Glutamatergic neuron (in vitro differentiated cells): ENCODE measurements around the gene TNFSF8. TPM values are rescaled to one million over a fixed set of nuclear protein-coding genes. Genes with fewer than 3 reads are reported as not detected.

ENCODE experiments used
- DNase-seq: peaks from one replicate; pipeline ENCODE4 v3.0.0; 2022
- H3K27ac Mint-ChIP-seq: one replicate; pipeline ENCODE4 v1.8.0; 2020; ENCODE audit warnings: mild to moderate bottlenecking, mixed read lengths, inconsistent platforms; ENCODE audit not compliant: unreplicated experiment
- H3K27me3 Mint-ChIP-seq: one replicate; pipeline ENCODE4 v1.8.0; 2020; ENCODE audit warnings: mild to moderate bottlenecking, moderate library complexity, mixed read lengths, inconsistent platforms; ENCODE audit not compliant: unreplicated experiment
- H3K36me3 Mint-ChIP-seq: one replicate; pipeline ENCODE4 v1.8.0; 2020; ENCODE audit warnings: mild to moderate bottlenecking, mixed read lengths, inconsistent platforms; ENCODE audit not compliant: unreplicated experiment
- H3K4me1 Mint-ChIP-seq: one replicate; pipeline ENCODE4 v1.8.0; 2020; ENCODE audit warnings: mild to moderate bottlenecking, low read depth, mixed read lengths, inconsistent platforms; ENCODE audit not compliant: unreplicated experiment
- H3K4me3 Mint-ChIP-seq: one replicate; pipeline ENCODE4 v1.8.0; 2020; ENCODE audit warnings: mild to moderate bottlenecking, mixed read lengths, inconsistent platforms; ENCODE audit not compliant: unreplicated experiment
- H3K9me3 Mint-ChIP-seq: one replicate; pipeline ENCODE4 v1.8.0; 2020; ENCODE audit warnings: mild to moderate bottlenecking, moderate library complexity, mixed read lengths, inconsistent platforms; ENCODE audit not compliant: unreplicated experiment
- long read RNA-seq: library from polyadenylated mRNA; unstranded; transcript quantifications from one replicate; pipeline ENCODE4 v2.0.0, GENCODE V29; 2020; ENCODE audit not compliant: unreplicated experiment
- total RNA-seq: library from RNA; stranded (reverse); fragmentation: NEBNext Ultra II Directional; extraction: Animal tissue kit (Norgen Biotek cat#: 25700); gene quantifications from one replicate; pipeline ENCODE4 v1.2.1, GENCODE V29; 2021; ENCODE audit not compliant: unreplicated experiment
- TF ChIP-seq, protein P1 (sequence below): fragments of 200-600 bp; sonication (generic); IDR thresholded peaks from one replicate; pipeline ENCODE4 v1.5.0; 2021; ENCODE audit not compliant: partially characterized antibody, unreplicated experiment

TNFSF8 gene, protein sequence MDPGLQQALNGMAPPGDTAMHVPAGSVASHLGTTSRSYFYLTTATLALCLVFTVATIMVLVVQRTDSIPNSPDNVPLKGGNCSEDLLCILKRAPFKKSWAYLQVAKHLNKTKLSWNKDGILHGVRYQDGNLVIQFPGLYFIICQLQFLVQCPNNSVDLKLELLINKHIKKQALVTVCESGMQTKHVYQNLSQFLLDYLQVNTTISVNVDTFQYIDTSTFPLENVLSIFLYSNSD
- total RNA-seq, result not detected
- long read RNA-seq, result 0 reads

DNA sequence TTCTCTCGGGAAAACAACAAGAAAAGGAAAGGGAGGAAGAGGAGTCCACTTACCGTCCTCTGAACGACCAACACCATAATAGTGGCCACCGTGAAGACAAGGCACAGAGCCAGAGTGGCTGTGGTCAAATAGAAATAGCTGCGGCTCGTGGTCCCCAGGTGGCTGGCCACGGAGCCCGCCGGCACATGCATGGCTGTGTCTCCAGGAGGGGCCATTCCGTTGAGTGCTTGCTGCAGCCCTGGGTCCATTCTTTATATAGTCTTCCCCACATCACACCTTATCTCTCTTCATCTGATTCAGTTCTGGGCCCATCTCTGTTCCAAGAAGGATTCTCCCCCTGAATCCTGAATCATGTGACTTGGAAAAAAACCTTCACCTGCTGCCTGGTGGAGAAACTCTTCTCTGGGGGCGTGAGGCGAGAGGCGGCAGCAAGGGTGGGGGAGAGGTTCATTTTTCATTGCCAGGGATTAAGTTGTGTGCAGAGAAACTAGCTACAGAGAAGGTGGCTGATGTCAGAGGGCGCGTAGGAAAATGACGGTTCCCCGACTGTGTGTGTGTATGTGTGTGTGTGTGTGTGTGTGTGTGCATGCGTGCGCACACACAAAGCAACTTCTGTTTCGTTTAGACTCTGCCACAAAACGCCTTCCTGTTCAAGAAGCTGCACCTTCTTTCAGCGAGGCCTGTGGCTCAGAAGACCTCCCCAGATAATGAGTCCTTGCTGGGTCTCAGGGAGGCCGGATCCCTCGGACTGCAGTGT, at the start of gene TNFSF8:
Gene TNFSF8 (minus strand): TSS at position 536 of the 757 bp plus-strand sequence. CDS start 288 bp downstream, at position 248.
- H3K4me3 Mint-ChIP-seq, result no peak within 1 kb of the TSS
- H3K27ac Mint-ChIP-seq, result no peak within 1 kb of the TSS
- H3K27me3 Mint-ChIP-seq, result peaks cover 9% of the 10 kb centered on the region
- DNase-seq, result no peak
- no peaks in the 10 kb centered on the region for H3K4me1 Mint-ChIP-seq
- no peaks in the 10 kb centered on the region for H3K9me3 Mint-ChIP-seq
- H3K36me3 Mint-ChIP-seq, result no peaks in the 10 kb centered on the region
- TF ChIP-seq, protein P1, sequence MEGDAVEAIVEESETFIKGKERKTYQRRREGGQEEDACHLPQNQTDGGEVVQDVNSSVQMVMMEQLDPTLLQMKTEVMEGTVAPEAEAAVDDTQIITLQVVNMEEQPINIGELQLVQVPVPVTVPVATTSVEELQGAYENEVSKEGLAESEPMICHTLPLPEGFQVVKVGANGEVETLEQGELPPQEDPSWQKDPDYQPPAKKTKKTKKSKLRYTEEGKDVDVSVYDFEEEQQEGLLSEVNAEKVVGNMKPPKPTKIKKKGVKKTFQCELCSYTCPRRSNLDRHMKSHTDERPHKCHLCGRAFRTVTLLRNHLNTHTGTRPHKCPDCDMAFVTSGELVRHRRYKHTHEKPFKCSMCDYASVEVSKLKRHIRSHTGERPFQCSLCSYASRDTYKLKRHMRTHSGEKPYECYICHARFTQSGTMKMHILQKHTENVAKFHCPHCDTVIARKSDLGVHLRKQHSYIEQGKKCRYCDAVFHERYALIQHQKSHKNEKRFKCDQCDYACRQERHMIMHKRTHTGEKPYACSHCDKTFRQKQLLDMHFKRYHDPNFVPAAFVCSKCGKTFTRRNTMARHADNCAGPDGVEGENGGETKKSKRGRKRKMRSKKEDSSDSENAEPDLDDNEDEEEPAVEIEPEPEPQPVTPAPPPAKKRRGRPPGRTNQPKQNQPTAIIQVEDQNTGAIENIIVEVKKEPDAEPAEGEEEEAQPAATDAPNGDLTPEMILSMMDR, result no peak

DNA sequence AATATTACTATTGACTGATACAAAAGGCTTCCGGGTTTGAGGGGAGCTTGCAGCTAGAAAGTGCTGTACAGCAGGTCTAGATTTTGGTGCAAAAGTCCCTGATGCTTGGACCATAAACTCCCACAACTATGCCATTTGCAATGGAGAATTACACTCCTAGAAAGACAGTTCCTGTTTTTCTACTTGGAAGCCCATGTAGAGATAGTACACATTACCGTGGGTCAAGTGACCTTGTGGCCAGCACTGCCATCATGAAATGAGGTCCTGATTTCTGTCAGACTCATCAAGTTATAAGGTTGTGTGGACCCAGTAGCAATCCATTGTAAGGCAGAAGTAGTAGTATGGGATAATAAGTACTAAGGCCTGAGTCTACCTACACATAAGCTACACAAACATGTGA, 42.8 kb upstream of the TNFSF8 start:
- TF ChIP-seq, protein P1, result no peak
- Mint-ChIP-seq H3K4me3 (no peak overlapping the region), H3K9me3 (no peaks in the 10 kb centered on the region)

DNA sequence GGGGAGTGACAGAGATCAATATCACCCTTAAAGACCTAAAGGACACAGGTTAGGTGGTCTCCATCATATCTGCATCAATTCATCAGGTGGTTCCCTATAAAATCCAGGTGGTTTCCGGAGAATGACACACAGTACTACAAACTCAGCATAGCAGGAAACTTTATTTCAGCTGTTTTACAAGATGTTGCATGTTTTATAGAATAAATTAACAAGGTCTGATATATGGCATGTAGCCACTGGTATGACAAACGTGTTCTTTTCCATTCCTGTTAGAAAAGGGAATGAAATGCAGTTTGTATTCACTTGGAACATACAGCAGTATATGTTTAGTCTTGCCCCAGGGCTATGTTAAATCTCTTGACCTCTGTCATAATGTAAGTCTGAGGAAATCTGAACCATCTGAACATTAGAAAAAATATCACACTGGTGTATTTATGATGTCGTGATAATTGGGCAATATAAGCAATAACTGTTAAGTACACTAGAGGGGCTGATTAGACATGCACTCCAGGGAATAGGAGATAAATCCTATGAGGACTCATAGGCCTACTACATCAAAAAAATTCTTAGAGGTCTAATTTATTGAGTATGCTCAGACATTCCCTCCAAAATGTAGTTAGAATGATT, 42.2 kb upstream of the TNFSF8 start:
- Mint-ChIP-seq H3K27ac (no peak overlapping the region), H3K9me3 (no peaks in the 10 kb centered on the region), H3K27me3 (no peaks in the 10 kb centered on the region), H3K4me3 (no peak overlapping the region), H3K4me1 (no peaks in the 10 kb centered on the region), H3K36me3 (no peaks in the 10 kb centered on the region)
- TF ChIP-seq, protein P1, result no peak
- DNase-seq, result no peak

More for the DNA sequence above, 42.8 kb upstream of the TNFSF8 start:
- H3K27ac Mint-ChIP-seq, result no peak overlapping the region
- H3K36me3 Mint-ChIP-seq, result no peaks in the 10 kb centered on the region
- H3K4me1 Mint-ChIP-seq, result no peaks in the 10 kb centered on the region
- no peak for DNase-seq
- H3K27me3 Mint-ChIP-seq, result no peaks in the 10 kb centered on the region

DNA sequence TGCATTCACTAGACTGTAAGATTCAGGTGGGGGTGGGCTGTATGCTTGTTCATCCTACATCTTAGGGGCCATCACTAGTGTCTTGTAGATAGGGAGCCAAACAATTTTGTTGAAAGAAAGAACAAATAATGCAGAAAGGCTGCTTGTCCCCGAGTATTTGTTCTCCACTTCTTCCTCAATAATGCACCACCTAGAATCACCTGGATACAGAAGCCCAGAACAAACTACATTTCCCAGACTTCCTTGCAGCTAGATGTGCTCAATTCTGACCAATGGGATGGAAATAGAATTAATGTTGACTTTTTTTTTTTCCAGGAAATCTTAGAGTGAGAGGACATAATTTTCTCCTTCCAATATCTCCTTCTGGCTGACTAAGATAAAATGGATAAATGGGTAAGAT, 38.9 kb upstream of the TNFSF8 start:
- no peaks in the 10 kb centered on the region for H3K27me3 Mint-ChIP-seq
- no peak overlapping the region for H3K27ac Mint-ChIP-seq
- TF ChIP-seq, protein P1, result no peak
- H3K4me3 Mint-ChIP-seq, result no peak overlapping the region
- no peaks in the 10 kb centered on the region for H3K4me1 Mint-ChIP-seq
- DNase-seq, result no peak
- no peaks in the 10 kb centered on the region for H3K36me3 Mint-ChIP-seq
- no peaks in the 10 kb centered on the region for H3K9me3 Mint-ChIP-seq
